Measurements from ENCODE around the gene SNED1. TPM values are rescaled to one million over a fixed set of nuclear protein-coding genes. Genes with fewer than 3 reads are reported as not detected.

SNED1 gene
- total RNA-seq, 1 donor from 2014 or later, result 0.26 TPM

DNA sequence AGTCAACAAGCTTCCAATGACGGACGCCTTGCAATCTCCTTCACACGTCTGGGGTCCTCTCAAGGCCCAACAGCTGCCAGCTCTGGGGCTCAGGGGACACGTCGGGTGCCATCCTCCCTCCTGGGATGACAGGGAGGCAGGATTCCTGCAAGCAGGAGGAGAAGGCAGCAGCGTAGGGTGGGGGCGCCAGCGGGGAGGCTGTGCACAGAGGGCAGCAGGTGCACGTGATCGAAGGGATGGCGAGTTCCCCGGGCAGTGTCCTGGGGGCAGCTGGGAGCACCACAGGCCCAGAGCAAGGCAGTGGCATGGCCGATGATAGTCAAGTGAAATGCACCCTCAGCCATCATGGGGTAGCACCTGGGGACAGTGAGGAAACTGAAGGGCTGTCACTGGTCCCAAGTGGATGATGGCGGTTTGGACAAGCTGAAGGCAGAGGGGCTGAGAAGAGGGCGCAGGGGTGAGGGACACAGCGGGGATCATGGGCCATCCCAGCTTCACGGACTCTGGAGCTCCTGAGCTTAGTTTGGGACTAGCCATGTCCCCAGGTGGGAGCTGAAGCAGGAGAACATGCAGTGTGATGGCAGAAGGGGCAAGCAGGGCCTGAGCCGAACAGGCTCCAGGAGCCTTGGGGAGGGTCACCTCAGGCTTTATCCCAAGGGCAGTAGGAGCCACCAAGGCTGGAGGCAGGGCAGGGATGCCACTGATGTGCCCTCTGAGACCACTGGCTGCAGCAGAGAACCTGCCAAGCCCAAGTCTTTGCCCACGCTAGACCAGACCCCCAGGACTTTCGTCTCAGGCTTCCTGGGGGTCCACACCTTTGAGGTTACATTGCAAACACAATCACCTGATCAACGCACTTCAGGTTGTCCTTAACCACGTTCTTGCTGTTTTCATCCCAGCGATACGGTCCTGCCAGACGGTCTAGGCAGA, 16.3 kb upstream of the SNED1 start:
- Histone ChIP-seq H3K27me3 (ENCODE audit: control insufficient read depth, insufficient read depth, low read length) (peaks cover 6% of the 10 kb centered on the region), H3K36me3 (ENCODE audit: control insufficient read depth, insufficient read depth, low read length) (no peaks in the 10 kb centered on the region), H3K4me3 (ENCODE audit: low read depth, low read length) (no peak overlapping the region)
- FAIRE-seq (no peak), DNase-seq (ENCODE audit: low read depth) (no peak)
- TF ChIP-seq, protein P1, sequence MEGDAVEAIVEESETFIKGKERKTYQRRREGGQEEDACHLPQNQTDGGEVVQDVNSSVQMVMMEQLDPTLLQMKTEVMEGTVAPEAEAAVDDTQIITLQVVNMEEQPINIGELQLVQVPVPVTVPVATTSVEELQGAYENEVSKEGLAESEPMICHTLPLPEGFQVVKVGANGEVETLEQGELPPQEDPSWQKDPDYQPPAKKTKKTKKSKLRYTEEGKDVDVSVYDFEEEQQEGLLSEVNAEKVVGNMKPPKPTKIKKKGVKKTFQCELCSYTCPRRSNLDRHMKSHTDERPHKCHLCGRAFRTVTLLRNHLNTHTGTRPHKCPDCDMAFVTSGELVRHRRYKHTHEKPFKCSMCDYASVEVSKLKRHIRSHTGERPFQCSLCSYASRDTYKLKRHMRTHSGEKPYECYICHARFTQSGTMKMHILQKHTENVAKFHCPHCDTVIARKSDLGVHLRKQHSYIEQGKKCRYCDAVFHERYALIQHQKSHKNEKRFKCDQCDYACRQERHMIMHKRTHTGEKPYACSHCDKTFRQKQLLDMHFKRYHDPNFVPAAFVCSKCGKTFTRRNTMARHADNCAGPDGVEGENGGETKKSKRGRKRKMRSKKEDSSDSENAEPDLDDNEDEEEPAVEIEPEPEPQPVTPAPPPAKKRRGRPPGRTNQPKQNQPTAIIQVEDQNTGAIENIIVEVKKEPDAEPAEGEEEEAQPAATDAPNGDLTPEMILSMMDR (IDR thresholded peaks at IDR 0.05; ENCODE audit: insufficient read depth, low read length, severe bottlenecking), result no peak

DNA sequence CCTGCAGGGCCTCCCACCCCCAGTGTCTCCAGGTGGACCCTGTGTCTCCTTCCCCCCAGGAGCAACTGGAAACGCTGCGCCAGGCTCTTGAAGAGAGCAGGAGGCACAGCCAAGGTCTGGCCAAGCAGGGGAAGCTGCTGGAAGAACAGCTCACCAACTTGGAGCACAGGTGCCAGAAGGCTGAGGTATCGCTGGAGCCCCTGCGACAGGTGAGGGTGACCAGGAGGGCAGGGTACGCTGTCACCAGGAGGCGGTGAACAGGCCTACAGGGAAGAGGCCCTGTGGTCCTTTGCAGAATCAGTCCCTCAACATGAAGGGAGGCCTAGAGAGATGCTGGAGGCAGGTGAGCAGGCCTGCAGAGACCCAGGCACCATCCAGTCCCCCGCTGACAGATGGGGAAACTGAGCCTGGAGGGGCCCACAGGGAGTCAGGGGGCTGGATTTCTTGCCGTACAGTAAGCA, 15.6 kb upstream of the SNED1 start:
- FAIRE-seq, result no peak
- H3K4me3 ChIP-seq (ENCODE audit: low read depth, low read length), result no peak overlapping the region
- no peak for DNase-seq (ENCODE audit: low read depth)
- peaks cover 6% of the 10 kb centered on the region for H3K27me3 ChIP-seq (ENCODE audit: control insufficient read depth, insufficient read depth, low read length)
- TF ChIP-seq, protein P1 (IDR thresholded peaks at IDR 0.05; ENCODE audit: insufficient read depth, low read length, severe bottlenecking), result no peak
- H3K36me3 ChIP-seq (ENCODE audit: control insufficient read depth, insufficient read depth, low read length), result no peaks in the 10 kb centered on the region

DNA sequence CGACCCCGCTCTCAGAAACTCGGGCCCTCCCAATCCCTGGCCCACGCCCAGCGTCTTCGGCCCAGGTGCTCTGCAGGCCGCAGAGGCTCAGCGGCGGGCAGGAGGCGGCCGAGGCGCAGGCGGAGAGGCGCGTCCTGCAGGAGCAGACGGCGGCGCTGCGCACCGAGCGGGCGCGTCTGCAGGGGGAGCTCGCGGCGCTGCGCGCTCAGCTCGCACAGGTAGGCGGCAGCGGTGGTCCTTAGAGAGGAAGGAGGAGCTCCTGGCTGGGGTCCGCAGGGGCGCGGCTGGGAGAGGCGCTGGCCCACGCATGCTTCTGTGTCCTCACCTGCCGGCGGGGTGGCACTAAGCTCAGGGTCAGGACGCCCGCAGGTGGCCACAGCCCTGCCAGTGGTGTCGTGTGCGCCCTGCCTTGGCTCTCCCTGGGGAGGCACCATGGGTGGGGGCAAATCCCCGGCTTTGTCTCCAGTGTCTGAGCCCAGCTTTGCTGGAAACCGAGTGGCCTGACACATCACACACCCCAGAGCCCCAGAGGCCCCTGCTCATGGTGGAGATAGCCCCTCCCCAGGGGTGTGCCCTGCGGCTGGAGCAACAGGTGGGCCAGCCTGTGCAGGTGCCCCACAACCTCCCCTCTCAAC, 14.9 kb upstream of the SNED1 start:
- DNase-seq (ENCODE audit: low read depth) (peak; percentile 25), FAIRE-seq (no peak)
- Histone ChIP-seq H3K36me3 (ENCODE audit: control insufficient read depth, insufficient read depth, low read length) (no peaks in the 10 kb centered on the region), H3K27me3 (ENCODE audit: control insufficient read depth, insufficient read depth, low read length) (peaks cover 6% of the 10 kb centered on the region), H3K4me3 (ENCODE audit: low read depth, low read length) (no peak overlapping the region)
- TF ChIP-seq, protein P1 (IDR thresholded peaks at IDR 0.05; ENCODE audit: insufficient read depth, low read length, severe bottlenecking), result peak; percentile 67

DNA sequence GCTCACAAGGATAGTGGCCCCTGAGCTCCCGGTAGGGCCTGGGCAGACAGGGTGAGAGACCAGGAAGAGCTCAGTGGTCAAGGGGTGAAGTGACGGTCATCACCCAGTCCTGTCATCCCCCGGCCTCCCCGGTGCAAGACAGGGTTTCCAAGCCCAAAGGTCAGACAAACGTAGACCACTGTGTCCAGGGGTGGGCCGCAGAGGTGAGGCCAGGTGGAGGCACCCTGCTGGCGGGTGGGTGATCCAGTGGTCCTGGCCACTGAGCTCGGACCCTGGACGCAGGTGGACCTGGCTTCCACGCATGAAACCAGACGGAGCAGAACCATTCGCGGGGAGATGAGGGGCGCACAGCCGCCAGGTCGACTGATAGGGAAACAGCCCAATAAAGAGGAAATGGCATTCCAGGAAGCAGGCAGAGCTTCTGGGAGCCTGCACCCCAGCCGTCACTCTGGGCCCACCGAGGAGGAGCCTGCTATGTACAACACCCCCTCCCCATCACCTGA, 14.4 kb upstream of the SNED1 start:
- DNase-seq (ENCODE audit: low read depth) (no peak), FAIRE-seq (no peak)
- Histone ChIP-seq H3K36me3 (ENCODE audit: control insufficient read depth, insufficient read depth, low read length) (no peaks in the 10 kb centered on the region), H3K4me3 (ENCODE audit: low read depth, low read length) (no peak overlapping the region), H3K27me3 (ENCODE audit: control insufficient read depth, insufficient read depth, low read length) (peaks cover 6% of the 10 kb centered on the region)
- TF ChIP-seq, protein P1 (IDR thresholded peaks at IDR 0.05; ENCODE audit: insufficient read depth, low read length, severe bottlenecking), result no peak

DNA sequence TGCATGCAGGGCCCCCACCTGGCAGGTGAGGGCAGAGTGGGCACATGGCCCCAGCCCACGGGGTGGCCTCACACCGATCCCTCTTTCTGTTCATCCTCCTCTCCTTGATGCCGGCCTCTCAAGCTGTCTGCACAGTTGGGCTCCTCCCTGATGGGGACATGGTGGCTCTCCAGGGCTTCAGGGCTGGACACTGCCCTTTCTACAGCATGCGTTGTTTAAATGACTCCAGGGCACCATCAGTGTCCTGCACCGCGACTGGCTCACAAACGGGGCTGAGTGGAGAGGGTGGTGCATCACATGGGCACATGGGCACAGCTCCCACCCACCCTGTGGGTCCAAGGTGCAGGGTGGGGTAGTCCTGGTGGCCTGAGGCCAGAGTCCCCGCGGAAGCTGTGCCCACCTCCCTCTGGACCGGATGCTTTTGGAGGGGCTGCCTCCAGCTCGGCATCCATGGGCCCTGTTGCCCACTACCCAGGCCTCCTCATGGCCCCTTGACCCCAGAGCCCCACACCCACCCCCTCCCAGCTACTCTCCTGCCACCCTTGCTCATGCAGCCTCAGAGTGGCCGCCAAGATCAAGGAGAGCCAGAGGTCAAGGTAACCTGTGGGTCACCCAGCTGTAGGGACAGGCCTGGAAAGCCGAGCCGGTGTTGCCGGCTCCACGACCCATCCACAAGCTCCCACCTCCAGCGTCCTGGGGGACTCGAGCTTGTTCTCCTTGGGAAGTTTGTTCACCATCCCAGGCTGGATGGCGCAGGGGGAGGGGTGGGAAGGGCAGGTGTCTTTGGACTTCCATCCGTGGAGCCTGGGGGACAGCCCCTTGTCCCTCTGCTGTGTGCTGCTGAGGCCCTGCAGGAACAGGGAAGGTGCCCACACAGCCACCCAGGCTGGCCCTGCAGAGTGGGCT, 12.3 kb upstream of the SNED1 start:
- Histone ChIP-seq H3K27me3 (ENCODE audit: control insufficient read depth, insufficient read depth, low read length) (peaks cover 6% of the 10 kb centered on the region), H3K36me3 (ENCODE audit: control insufficient read depth, insufficient read depth, low read length) (no peaks in the 10 kb centered on the region), H3K4me3 (ENCODE audit: low read depth, low read length) (no peak overlapping the region)
- TF ChIP-seq, protein P1 (IDR thresholded peaks at IDR 0.05; ENCODE audit: insufficient read depth, low read length, severe bottlenecking), result no peak
- DNase-seq (ENCODE audit: low read depth), result no peak
- FAIRE-seq, result no peak
